Stimulated activated CD8-positive, alpha-beta memory T cell treated with anti-CD3 and anti-CD28 coated beads, Interleukin-7, amount 100 ng/mL, for 4 hours (primary cell): Measurements from ENCODE around the gene FKTN.
"Not testable (repeated sequence)": the region's sequence is repeated elsewhere in the genome, so short reads cannot be mapped to it uniquely, and the experiment has no call there.

Experiments
- DNase-seq, 2 donors: peaks; one replicate each; pipeline ENCODE4 v3.0.0-alpha.2; 2020; ENCODE audit warnings: low read depth in 2 of 2

Gene FKTN

GRCh38 chr9:105557804-105558610, at the start of gene FKTN:
Gene FKTN, plus strand, starts transcription at chr9:105558131. Its CDS starts 16,902 bp downstream, at chr9:105575033.
- peak; percentile 57 to 77 for DNase-seq

- no peak for DNase-seq
Measured at GRCh38 chr9:105508530-105508929, 49.4 kb upstream of the FKTN start.

GRCh38 chr9:105510024-105510423, 47.9 kb upstream of the FKTN start:
- no peak for DNase-seq

DNA sequence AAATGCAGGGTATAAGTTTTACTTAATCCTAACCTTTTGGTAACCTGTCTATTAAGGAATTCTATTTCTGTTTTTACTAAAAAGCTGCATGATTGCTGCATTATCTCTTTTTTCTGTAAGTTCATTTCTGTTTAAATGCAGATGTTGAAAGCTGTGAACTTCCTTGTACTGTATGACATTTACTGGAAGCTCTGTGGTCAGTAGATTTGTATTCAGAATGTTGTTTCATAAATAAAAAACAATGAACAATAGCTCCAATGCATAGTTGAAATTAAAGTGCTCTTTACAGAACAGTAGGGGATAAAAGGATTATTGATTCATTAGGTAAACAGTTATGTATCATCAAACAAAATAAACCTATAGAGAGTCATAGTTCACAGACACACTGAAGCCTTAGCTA, 46.5 kb upstream of the FKTN start:
- no peak for DNase-seq

DNA sequence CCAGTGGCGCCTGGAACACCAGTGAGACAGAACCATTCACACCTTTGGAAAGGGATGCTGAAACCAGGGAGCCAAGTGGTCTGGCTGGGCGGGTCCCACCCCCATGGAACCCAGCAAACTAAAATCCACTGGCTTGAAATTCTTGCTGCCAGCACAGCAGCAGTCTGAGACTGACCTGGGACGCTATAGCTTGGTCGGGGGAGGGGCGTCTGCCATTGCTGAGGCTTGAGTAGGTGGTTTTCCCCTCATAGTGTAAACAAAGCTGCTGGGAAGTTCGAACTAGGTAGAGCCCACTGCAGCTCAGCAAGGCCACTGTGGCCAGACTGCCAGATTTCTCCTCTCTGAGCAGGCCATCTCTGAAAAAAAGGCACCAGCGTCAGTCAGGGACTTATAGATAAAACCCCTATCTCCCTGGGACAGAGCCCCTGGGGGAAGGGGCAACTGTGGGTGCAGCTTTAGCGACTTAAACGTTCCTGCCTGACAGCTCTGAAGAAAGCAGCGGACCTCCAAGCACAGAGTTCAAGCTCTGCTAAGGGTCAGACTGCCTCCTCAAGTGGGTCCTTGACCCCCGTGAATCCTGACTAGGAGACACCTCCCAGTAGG, 42.0 kb upstream of the FKTN start:
- no peak for DNase-seq

DNA sequence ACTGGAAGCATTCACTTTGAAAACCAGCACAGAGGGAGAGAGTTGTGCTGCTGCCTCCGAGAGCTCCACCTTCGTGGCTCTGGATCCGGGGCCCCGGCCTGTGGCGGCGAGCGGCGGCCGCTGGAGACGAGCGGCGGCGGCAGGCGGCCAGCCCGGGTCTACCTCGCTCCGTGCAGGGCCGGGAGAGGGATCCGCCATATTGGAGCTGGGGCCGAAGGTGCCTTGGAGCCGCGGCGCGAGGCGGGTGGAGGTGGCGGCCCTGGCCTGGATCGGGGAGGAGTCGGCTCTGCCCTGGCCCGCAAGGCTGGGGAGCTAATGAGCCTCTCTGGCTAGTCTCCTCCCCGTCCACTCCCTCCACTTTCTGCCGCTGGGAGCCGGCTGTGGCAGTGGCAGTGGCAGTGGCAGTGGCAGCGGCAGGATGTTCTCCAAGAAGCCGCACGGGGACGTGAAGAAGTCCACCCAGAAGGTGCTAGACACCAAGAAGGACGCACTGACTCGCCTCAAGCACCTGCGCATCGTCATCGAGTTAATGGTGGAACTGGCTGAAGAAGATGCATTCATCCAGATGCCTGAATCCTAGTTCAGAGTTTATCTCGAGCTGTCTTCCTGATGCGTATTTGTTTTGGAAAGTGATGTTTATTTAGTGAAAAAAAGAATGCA, 38.1 kb upstream of the FKTN start:
- DNase-seq: peak in 1 of 2 donors; percentile 20

GRCh38 chr9:105520992-105521391, 36.9 kb upstream of the FKTN start:
- not testable (repeated sequence) for DNase-seq

DNA sequence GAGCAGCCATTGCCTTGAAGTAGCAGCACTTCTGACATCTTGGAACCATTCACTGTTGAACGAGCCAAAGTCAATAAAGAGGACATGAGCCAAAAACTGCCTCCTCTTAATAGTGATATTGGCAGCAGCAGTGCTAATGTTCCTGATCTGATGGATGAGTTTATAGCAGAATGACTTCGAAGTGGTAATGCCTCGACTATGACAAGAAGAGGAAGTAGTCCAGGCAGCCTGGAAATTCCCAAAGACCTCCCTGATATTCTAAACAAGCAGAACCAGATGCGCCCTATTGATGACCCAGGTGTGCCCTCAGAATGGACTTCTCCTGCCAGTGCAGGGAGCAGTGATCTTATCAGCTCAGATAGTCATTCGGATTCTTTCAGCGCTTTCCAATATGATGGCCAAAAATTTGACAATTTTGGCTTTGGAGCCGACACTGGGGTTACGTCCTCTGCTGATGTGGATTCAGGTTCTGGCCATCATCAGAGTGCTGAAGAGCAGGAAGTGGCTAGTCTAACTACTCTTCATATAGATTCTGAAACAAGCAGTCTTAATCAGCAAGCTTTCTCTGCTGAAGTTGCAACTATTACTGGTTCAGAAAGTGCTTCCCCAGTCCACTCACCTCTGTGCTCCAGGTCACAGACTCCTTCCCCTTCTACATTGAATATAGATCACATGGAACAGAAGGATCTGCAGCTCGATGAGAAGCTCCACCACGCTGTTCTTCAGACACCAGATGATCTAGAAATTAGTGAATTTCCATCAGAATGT, 35.1 kb upstream of the FKTN start:
- not testable (repeated sequence) for DNase-seq

DNA sequence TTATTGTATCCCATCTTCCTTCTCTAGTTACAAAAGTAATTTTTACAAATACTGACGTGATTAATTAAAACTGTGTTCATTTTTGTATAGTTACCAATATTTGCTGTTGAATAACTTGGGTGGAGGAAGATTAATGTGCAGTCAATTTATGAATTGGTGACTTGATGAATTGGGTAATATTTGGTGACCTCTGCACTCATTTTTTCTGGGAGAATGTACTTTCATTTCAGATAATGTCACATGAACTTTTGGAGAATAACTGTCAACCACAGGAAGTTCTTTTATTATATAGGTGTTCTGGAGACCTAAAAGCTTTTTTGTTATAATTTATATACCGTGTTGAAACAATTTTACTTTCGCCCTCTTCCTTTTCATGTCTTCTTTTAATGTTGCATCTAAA, 26.4 kb upstream of the FKTN start:
- DNase-seq: no peak

- DNase-seq: no peak
Measured at GRCh38 chr9:105535920-105536668, 21.8 kb upstream of the FKTN start.

GRCh38 chr9:105539452-105539851, 18.5 kb upstream of the FKTN start:
- no peak for DNase-seq

GRCh38 chr9:105541838-105542237, 16.1 kb upstream of the FKTN start:
- DNase-seq: no peak

- DNase-seq: no peak
Measured at GRCh38 chr9:105554042-105554441, 3.9 kb upstream of the FKTN start.

DNA sequence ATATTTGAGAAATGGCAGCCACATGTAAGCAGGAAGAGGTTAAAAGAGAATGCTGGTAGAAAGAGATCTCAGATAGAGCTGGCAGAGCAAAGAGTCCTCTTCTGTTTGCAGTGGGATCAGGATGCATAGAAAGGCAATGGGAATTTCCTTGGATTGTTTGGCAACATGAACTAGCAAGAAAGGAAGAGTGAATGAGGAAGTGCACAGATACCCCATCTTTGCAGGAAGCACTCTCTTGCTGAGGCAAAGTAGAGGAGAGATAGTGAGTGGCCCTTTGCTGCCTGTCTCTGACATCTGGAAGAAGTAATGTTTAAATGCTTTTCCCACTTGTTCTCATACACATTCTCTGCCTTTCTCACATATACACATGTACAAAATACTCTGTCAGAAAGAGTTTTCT, 14.5 kb downstream of the FKTN start:
- DNase-seq: no peak

DNA sequence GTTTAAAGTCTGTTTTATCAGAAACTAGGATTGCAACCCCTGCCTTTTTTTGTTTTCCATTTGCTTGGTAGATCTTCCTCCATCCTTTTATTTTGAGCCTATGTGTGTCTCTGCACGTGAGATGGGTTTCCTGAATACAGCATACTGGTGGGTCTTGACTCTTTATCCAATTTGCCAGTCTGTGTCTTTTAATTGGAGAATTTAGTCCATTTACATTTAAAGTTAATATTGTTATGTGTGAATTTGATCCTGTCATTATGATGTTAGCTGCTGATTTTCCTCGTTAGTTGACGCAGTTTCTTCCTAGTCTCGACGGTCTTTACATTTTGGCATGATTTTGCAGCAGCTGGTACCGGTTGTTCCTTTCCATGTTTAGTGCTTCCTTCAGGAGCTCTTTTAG, 22.0 kb downstream of the FKTN start:
- DNase-seq: not testable (repeated sequence)

DNA sequence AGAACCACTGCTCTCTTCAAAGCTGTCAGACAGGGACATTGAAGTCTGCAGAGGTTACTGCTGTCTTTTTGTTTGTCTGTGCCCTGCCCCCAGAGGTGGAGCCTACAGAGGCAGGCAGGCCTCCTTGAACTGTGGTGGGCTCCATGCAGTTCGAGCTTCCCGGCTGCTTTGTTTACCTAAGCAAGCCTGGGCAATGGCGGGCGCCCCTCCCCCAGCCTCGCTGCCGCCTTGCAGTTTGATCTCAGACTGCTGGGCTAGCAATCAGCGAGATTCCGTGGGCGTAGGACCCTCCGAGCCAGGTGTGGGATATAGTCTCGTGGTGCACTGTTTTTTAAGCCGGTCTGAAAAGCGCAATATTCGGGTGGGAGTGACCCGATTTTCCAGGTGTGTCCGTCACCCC, 23.6 kb downstream of the FKTN start:
- DNase-seq: not testable (repeated sequence)

- no peak for DNase-seq
Measured at GRCh38 chr9:105593145-105593544, 35.2 kb downstream of the FKTN start.

- DNase-seq: no peak
Measured at GRCh38 chr9:105608721-105609598, 51.0 kb downstream of the FKTN start.

- no peak for DNase-seq
Measured at GRCh38 chr9:105621001-105621400, 63.1 kb downstream of the FKTN start.

- no peak for DNase-seq
Measured at GRCh38 chr9:105625088-105625487, 67.2 kb downstream of the FKTN start.
